NCI-H446 (cell line): ENCODE results near the gene TMEM132D.

Experiments
- DNase-seq, 2 experiments: peaks; one replicate each; lab custom pipeline; 2025; lab: John Stamatoyannopoulos, UW

The TMEM132D gene

DNA sequence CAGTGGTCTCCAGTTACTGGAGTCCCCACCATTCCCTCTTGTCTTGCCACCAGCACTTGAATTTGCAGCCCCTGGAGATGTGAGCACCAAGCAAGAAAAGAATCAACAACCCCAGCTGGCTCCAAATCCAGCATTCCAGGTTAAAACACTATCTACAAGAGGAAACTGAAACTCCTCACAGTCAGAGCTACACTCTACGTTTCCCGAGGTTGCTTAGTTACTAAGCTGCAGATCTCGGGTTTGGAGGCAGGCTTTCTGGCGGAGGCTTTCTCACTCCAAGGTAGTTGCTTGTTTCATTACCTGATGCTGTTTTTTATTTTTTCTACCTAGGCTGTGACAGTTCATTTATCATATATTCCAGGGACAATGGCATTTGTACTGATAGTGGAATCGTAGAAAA is 802.4 kb downstream of the TMEM132D start:
- DNase-seq, result no peak

DNA sequence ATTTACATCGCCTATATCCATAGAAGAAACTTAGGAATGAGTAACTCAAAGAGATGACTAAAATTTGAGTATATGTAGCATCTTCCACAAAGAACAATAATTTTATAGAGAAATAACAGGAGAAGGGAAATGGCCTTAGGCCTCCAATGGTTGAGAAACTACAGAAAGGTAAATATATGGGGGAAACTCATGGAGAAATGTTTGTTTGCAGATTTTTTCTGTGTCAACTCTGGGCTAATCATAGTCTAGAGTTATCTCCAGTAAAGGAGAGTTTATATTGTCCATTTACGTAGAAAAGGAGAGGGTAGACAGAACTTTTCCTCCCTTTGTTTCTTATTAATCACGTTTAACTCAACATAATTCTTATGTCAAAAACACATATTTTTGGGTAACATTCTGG is 806.4 kb downstream of the TMEM132D start:
- no peak for DNase-seq

DNA sequence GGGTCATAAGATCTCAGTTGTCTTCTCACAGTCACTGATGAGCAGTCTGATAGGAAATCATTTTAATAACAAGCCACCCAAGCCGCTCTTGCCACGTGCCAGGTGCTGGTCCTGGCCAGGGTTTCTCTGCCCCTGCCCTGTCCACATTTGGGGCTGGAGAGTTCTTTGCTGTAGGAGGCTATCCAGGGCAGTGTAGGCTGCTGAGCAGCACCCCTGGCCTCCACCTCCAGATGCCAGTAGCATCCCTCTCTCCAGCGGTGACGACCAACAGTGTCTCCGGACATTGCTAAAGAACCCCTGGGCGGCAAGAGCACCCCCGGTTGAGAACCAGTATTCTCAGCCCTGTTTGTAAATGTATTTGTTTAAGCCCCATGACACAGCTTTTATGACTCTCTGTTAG is 806.9 kb downstream of the TMEM132D start:
- DNase-seq, result no peak

DNA sequence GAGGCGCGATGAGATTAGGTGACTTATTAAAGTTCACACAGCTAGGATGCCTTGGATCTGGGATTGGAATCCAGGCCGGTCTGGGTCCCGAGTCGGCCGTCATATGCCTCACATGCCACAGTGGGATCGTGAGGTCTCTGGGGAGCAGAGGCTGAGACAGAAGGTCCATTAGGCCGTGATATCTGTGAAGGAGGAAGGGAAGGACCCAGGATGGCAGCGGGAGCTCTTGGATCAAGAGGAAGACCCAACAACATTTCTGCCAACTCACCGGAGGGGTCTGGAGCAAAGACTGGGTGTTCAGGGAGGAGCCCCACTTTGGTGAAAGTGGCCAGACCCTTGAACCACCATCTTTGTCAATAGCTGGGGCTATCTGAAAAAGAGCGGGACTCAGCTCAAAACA is 807.6 kb downstream of the TMEM132D start:
- no peak for DNase-seq

DNA sequence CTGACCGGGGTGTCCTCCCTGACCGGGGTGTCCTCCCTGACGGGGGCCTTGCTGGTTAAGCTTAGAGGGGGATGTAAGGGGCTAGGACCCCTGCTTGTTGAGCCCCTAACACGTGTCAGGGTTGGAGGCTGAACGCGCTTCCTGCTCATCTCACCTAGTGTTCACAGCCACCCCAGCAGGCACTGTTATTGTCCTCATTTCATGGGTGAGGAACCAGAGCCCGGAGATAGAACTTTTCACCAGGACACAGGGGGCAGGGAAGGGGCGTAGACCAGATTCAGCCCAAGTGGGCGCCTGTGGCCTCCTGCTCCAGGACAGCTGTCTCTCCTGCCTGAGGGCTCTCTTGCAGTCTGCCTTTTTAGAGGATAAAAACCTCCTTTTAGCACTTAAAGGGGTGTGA is 814.2 kb downstream of the TMEM132D start:
- DNase-seq, result no peak

DNA sequence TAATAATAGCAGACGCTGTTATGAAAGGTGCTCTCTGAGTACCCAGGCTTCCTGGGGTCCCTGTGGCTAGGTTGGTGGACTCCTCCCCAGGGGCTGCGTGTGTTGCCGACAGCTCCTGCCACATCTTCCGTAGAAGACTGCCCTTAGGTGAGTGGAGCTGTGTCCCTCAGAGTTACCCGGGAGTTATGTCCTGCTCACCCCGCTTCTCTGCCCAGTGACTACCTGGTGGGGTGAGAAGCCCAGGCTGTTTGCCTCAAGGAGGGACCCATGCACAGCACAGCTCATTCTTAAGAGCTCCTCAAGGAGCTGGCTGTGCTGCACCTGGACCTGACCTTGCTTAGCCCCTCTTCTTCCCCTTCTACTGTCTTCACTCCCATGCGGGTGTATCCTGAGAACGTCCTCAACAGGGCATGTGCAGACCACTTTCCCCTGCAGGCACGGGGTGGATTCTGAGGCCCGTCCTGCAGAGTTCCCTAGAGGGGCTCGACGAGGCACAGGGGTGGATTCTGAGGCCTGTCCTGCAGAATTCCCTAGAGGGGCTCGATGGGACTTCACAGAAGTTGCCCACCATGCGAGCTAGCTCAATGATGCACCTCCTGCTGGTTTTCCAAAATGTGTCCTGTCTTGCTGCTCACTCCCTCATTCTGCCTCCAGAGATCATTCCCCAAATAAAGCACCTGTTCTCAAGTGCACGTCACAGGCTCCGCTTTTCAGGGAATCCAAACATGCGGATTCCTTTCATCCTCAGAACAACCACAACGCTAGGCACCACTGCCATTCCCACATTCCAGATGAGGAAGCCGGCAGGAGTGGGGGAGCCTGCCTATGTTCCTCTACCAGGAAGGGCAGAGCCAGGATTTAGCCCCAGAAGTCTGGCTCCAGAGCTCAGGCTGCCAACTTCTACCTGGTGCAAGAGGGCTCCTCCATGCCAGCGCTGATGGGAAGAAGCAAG is 818.7 kb downstream of the TMEM132D start:
- DNase-seq, result no peak

DNA sequence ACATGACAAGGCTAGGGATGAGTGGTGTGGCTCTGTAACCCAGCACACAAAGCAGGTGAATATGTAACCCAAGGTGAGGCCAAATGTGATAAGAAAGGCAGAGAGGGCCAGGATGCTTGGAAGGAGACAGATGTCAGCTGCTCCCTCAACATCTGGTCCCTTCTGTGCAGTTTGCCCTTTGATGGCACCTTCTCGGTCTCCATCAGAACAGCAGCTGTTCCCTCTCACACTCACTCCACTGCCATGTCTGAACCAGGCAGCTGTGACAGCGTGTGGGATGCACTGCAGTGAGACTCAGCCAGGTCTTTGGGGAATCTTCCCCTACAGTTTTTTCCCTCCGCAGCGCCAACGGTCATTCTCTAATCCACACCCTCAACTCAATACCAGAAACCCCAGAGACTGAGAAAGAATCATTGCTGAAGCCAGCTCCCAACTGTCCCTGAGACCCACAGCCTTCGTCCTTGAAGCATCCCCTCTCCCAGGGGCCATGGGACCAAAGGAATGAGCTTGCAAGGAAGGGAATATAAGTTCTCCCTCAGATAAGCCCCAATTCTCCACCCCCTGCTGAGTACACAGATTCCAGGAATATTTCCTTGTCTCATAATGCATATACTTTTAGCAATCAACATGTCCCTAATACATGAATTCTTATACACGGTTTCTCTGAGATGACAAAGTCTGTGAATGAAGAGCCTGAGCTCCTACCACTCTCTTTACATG is 820.5 kb downstream of the TMEM132D start:
- DNase-seq, result no peak

DNA sequence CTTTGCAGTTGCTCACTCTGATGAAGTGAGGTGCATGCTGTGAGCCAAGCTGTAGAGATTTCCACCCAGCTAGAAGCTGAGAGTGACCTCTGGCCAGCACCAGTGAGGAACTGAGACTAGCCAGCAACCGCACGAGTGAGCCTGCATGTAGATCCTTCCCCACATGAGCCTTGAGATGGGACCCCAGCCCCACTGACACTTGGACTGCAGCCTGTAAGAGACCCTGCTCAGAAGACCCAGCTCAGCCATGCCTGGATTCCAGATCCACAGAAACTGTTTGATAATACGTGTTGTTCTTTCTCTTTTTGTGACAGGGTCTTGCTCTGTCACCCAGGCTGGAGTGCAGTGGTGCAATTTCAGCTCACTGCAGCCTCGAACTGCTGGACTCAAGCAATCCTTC is 821.4 kb downstream of the TMEM132D start:
- no peak for DNase-seq

DNA sequence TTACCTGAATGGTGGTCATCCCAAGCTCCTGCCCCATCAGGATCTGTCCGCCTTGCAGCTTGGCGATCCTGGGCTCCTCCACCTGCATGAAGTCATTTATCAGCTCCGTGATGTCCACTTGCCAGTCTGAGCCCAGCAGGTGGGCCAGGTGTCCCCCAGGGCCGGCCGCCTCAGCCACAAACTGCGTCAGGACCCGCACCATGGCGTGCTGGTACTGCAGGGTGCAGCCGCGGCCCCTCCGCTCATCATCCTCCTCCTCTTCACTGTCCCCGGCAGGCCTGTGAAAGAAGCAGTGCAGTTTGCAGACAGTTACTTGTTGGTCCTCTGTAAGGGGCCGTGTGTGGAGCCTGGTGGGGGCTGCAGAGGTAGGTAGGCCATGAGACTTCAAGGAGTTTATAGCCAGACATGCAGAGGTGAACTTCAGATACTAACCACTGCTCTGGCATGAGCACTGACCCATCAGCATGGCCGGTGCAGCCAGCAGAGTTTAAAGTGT is 822.0 kb downstream of the TMEM132D start:
- no peak for DNase-seq

DNA sequence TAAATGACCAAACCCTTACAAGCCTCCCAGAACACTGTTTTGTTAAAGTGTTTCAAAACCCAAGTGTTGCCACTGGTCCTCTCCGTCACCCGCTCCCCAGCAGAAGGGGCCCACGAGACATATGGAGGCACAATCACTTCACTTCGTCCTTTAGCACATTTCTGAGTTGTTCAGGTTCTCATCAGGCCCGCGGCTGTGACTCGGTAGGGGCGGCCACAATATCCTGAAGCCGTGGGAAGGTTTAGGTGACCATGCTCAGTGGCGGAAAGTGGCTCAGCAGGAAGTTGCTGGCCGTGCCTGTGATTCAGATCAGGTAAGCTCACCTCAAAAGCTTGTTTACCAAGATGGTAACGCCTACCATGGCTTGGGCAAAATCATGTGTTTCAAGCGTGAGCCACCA is 823.0 kb downstream of the TMEM132D start:
- no peak for DNase-seq

DNA sequence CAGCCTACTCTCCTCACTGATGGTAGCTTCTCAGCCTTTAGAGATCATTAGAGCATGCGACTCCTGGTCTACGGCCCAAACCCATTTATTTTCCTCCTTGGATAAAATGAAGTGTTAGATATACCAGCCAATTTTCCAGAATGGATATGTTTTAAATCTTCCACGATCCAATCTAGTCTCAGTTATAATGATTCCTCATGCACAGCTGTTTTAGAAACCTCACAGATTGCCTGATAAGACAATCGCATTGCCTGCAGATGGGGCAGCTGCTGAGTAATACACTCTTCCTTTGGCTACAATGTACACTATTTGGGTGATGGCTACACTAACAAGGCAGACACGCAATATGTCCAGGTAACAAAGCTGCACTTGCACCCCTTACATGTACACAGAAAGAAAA is 823.4 kb downstream of the TMEM132D start:
- no peak for DNase-seq

DNA sequence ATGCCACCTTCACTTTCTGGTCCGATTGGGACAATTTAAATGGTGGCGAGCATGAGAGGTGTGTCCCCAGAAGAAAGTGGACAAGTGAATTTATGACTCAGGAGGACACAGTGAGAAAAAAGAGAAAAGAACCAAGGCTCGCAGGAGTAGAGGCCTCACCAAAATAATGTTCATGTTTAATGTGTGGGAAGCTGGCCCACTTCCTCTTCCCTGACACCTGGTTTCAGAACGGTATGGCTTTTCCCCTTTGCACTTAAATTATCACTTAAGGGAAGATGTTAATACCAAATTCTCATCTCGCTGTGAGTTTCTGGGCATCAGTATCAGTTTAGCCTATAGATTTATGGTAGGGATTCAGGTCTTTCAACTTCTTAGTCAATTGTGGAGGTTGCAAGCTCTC is 824.1 kb downstream of the TMEM132D start:
- no peak for DNase-seq

DNA sequence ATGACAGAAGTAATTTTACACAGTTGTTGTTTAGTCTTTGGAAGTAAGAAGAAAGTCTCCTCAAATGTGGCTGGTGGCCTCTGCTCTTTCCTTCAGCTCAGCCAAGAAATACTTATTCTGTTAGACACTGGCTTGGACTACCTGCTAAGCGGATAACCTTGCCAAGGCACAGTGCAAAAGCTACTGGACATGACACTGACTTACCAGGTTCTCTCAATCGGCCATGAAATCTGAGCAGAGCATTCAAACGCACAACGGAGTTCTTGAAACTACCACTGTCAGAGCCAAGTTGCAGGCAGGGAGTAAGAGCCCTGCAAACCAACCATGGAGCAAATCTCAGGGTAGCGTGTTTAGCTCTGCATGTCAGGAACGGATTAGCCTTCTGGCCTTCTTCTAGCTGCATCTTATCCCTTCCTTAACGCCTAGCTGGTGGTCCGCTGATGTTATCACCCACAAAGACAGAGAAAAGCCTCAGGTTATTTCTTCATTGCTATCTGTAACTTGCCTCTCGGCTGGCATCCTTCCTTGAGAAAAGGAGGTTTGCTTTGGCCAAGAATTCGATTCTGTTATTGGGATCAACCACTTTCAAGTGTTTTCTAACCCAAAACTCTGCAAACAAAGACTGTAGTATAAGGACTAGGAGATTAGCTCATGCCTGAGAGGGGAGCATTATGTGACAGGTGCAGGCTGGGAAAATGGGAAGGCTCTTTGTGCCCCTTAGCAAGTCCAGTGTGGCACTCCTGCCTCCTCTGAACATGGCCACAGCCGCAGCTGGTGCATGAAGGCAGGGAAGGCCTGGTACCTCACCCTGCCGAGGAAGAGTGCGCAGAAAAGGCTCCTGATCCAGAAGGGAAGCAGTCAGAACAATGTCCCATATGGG is 827.1 kb downstream of the TMEM132D start:
- no peak for DNase-seq

DNA sequence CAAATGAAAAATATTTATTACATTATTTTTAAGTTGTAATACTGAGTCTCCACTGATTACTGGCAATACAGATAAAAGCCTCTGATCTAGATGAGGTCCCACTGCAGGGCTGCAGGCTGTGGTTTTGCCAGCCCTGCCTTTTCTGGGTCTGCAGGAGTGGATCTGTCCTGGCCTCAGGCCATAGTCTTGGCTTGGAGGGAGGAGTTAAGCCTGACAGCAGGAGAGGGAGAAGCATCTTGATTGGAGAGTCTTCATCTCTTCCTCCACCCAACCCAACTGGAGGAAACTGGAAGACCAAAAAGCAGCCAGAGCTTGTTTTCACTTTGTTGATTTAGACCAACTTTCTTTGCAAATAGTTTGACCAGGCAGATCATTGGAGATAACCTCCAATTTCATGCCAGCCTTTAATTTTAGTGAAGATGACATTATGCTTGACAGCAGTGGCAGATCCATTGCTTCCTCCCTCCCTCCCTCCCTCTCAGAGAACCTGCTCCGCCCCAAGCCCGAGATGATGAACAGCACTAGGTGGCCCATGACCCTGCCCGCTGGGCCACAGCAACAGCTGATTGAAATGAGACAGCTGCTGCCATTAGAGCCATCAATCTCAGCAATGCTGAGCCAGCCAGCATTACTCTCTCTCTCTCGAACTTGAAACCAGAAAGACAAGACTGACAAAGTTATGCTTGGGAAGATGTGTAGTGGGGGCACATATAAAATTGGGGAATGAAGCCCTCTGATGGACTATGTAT is 828.2 kb downstream of the TMEM132D start:
- DNase-seq, result no peak

DNA sequence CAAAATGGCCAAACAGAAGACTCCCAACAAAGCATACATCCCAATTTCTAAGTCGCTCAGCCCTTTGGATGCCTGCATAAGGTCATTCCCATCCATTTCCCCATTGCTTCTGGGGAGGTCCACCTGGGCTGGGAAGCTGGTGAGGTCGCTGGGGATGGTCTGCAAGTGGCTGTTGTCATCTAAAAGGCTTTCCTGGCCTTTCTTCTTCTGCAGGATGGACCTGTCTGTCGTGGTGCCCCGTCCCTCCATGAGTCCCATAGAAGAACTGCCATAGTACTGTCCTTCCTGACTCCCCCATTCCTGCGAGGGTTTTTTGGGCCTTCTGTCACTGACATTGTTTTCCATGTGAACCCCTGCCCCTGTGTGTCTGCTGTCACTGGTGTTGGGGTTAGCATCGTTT is 829.4 kb downstream of the TMEM132D start:
- no peak for DNase-seq

DNA sequence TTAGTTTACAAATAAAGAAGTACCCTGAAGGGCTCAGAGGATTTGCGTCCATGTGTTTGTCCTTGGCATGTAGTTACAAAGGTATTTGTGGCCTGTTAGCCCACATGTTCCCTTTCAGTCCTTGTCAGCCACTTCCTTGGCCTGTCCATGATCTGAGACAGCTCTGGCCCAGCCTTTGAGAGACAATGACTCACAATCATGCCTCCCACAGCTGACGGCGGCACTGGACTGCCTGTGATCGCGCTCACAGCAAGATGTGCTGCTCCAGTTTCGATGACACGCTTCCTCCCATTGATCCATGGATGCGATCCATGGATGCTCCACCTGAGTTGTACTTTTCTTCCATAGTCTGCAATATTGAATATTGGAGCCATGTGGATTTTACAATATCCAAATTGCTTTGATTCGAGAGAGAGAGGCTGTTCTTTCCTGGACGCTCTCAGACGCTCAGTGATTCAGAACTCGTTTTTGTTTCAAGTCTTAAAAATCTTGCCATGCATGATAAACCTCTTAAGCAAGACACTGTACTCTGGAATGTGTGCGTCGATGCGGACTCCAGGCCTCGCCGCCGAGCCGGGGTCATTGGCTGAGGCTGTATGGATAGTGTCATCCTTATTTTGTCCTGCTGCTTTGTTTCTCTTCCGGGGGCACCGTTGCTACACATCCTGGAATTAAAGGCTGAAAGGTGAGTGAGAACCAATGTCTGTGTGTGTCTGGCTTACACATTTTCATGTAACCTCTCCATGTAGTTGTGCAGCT is 830.5 kb downstream of the TMEM132D start:
- DNase-seq, result no peak

DNA sequence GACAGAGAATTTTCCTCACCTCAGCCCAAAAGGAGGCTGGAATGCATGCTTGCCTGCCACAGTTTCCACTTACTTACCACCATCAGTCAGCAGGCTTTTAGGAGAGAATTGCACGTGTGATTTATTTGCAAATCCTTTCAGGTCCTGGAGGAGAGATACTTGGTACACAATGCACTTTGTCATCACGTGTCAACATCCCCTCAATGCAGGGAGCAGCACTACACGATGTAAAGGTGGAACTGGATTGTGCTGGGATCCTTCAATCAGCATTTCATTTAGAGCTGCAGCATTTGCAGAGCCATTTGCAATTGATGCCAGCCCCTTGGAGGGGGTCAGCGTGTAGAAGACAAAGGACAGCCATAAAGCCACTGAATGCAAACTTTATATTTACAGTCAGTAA is 832.5 kb downstream of the TMEM132D start:
- no peak for DNase-seq

DNA sequence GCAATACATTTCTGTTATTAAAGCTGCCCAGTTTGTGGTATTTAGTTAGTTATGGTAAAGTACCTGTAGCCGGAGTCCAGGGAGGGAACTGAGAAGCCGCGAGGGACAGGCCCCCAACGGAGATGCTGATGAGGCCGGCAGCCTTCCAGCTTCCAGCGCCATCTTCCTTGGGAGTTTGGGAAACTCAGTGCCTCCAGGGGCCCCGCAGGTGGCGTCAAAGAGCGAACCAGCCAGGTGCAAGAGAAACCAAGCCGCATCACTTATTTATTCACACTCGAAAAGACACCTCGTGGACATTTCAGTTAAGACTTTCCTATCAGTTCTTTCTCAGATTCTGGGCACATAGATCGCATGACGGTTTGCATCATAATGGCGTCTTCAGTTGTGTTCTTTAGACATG is 833.9 kb downstream of the TMEM132D start:
- DNase-seq, result no peak

DNA sequence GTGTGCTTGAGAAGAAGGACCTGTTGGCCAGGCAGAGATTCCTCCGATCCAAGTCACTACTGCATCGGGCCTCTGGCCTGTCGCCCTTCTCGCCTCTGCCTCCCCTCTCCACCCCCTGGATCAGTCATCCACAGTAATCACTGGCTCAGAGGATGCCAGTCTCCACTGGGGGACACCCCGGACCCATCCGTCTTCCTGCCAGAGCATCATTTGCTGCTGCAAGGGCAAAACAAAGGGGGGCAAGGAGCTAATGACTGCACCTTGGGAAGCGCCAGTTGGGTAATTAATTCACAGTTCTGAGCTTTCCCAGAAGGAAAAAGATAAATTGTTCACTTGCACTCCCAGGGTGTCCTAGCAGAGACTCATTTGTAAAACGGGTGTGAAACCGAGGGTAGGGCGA is 835.1 kb downstream of the TMEM132D start:
- no peak for DNase-seq

DNA sequence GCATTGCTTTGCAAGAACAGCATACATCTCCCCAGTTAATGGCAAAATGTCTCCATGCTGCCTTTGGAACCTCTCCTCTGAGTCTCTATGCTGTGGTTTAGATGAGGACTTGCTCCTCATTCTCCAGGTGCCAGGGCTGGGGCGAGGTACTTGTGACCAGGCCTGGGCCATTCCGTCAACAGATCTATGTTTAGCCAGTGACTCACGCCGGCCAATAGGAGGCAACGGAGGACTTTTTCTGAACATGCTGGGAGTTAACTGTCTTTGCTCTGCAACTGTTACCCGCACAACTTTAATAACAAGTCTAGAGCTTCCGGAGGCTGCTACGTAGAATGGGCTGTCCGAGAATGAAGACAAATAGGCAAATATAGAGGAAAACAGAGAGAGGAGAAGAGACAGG is 836.3 kb downstream of the TMEM132D start:
- DNase-seq, result no peak
